Measurements from ENCODE around the gene CRYM. TPM values are rescaled to one million over a fixed set of nuclear protein-coding genes. Genes with fewer than 3 reads are reported as not detected.

CRYM gene
- total RNA-seq, 1 donor from 2014 or later: 9.3 TPM

- H3K9me3 ChIP-seq: no peaks in the 10 kb centered on the region
- ATAC-seq (no peak), DNase-seq (no peak)
- intact Hi-C loops (cut with DNase I): no loop called here
- no peak overlapping the region for H3K4me3 ChIP-seq
- H3K27me3 ChIP-seq (ENCODE audit: low read depth): no peaks in the 10 kb centered on the region
- no peak overlapping the region for H3K27ac ChIP-seq
- TF ChIP-seq, protein P1, sequence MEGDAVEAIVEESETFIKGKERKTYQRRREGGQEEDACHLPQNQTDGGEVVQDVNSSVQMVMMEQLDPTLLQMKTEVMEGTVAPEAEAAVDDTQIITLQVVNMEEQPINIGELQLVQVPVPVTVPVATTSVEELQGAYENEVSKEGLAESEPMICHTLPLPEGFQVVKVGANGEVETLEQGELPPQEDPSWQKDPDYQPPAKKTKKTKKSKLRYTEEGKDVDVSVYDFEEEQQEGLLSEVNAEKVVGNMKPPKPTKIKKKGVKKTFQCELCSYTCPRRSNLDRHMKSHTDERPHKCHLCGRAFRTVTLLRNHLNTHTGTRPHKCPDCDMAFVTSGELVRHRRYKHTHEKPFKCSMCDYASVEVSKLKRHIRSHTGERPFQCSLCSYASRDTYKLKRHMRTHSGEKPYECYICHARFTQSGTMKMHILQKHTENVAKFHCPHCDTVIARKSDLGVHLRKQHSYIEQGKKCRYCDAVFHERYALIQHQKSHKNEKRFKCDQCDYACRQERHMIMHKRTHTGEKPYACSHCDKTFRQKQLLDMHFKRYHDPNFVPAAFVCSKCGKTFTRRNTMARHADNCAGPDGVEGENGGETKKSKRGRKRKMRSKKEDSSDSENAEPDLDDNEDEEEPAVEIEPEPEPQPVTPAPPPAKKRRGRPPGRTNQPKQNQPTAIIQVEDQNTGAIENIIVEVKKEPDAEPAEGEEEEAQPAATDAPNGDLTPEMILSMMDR (IDR thresholded peaks at IDR 0.05): no peak
- H3K4me1 ChIP-seq: no peaks in the 10 kb centered on the region
- H3K36me3 ChIP-seq: no peaks in the 10 kb centered on the region
These were observed 33.4 kb downstream of the CRYM start for GRCh38 chr16:21244518-21245215.

DNA sequence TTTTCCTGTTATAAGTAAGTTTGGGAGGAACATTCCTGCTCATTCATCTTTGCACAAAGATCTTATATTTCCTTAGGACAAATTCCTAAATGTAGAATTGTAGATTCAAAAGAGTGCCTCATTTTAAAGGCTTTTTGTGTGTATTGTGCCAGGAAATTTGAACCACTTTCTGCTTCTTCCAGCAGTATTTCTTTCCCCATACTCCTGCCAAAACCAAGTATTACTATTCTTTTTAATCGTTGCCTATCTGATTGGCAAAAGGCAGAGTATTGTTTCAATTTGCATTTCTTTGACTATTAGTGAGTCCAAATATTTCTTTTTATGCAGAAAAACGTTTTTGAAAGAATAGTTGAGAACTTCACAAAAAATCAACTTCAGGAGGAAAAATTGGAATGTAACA lies 35.3 kb downstream of the CRYM start:
- Histone ChIP-seq H3K27me3 (ENCODE audit: low read depth) (no peaks in the 10 kb centered on the region), H3K36me3 (no peaks in the 10 kb centered on the region), H3K4me1 (no peaks in the 10 kb centered on the region), H3K27ac (no peak overlapping the region), H3K4me3 (no peak overlapping the region), H3K9me3 (no peaks in the 10 kb centered on the region)
- intact Hi-C loops (cut with DNase I): no loop called here
- DNase-seq: no peak
- TF ChIP-seq, protein P1 (IDR thresholded peaks at IDR 0.05): no peak
- no peak for ATAC-seq

- Histone ChIP-seq H3K27me3 (ENCODE audit: low read depth) (no peaks in the 10 kb centered on the region), H3K27ac (no peak overlapping the region), H3K36me3 (no peaks in the 10 kb centered on the region), H3K4me3 (no peak overlapping the region), H3K4me1 (no peaks in the 10 kb centered on the region), H3K9me3 (no peaks in the 10 kb centered on the region)
- DNase-seq (no peak), ATAC-seq (no peak)
- intact Hi-C loops (cut with DNase I): no loop called here
- TF ChIP-seq, protein P1 (IDR thresholded peaks at IDR 0.05): no peak
These were observed 38.4 kb downstream of the CRYM start for GRCh38 chr16:21239646-21240045.

GRCh38 chr16:21236831-21237230 lies 41.3 kb downstream of the CRYM start:
- H3K36me3 ChIP-seq: no peaks in the 10 kb centered on the region

DNA sequence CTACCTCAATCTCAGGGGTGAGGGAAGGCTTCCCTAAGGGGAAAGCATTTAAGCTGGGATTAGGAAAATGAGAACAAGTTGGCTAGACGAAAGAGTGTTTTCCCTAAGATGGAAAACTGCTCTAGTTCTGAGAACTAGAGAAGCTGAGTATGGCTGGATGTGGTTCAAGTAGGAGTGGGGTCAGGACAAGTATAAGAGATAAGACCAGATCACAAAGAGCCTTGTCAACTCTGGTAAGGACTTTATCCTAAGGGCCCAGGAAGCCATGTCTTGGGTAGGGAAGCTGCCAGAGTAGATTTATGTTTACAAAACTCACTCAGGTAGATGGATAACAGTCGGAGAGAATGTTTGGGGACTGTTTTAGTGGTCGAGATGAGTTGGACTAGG lies 42.9 kb downstream of the CRYM start:
- intact Hi-C loops (cut with DNase I): no loop called here
- Histone ChIP-seq H3K9me3 (no peaks in the 10 kb centered on the region), H3K27me3 (ENCODE audit: low read depth) (no peaks in the 10 kb centered on the region), H3K27ac (no peak overlapping the region), H3K4me1 (no peaks in the 10 kb centered on the region), H3K36me3 (no peaks in the 10 kb centered on the region), H3K4me3 (no peak overlapping the region)
- DNase-seq (no peak), ATAC-seq (no peak)
- TF ChIP-seq, protein P1 (IDR thresholded peaks at IDR 0.05): no peak

More at GRCh38 chr16:21236831-21237230, 41.3 kb downstream of the CRYM start:
- DNase-seq (no peak), ATAC-seq (no peak)
- Histone ChIP-seq H3K4me1 (no peaks in the 10 kb centered on the region), H3K9me3 (no peaks in the 10 kb centered on the region), H3K4me3 (no peak overlapping the region), H3K27ac (no peak overlapping the region), H3K27me3 (ENCODE audit: low read depth) (no peaks in the 10 kb centered on the region)
- TF ChIP-seq, protein P1 (IDR thresholded peaks at IDR 0.05): no peak
- intact Hi-C loops (cut with DNase I): no loop called here

All from lower lobe of right lung (tissue), 2 donors.